ENCODE data around the gene FGR.

Gene FGR

GRCh38 chr1:27659497-27660299 is 24.7 kb upstream of the FGR start:
- peak; percentile 92 for DNase-seq (ENCODE audit: low spot score)
- no peak for TF ChIP-seq CTCF (IDR thresholded peaks at IDR 0.05; ENCODE audit: extremely low read depth, missing control alignments)

GRCh38 chr1:27658951-27659496 is 24.0 kb upstream of the FGR start:
- TF ChIP-seq CTCF (IDR thresholded peaks at IDR 0.05; ENCODE audit: extremely low read depth, missing control alignments) = no peak
- peak; percentile 66 for DNase-seq (ENCODE audit: low spot score)

GRCh38 chr1:27656157-27656893 is 21.3 kb upstream of the FGR start:
- DNase-seq (ENCODE audit: low spot score) = no peak
- peak; percentile 1 for TF ChIP-seq CTCF (IDR thresholded peaks at IDR 0.05; ENCODE audit: extremely low read depth, missing control alignments)

GRCh38 chr1:27655151-27655937 is 20.4 kb upstream of the FGR start:
- TF ChIP-seq CTCF (IDR thresholded peaks at IDR 0.05; ENCODE audit: extremely low read depth, missing control alignments) = no peak
- no peak for DNase-seq (ENCODE audit: low spot score)

GRCh38 chr1:27652111-27652864 is 17.3 kb upstream of the FGR start:
- no peak for TF ChIP-seq CTCF (IDR thresholded peaks at IDR 0.05; ENCODE audit: extremely low read depth, missing control alignments)
- DNase-seq (ENCODE audit: low spot score) = no peak

- no peak for DNase-seq (ENCODE audit: low spot score)
- no peak for TF ChIP-seq CTCF (IDR thresholded peaks at IDR 0.05; ENCODE audit: extremely low read depth, missing control alignments)
These were observed 15.7 kb upstream of the FGR start for GRCh38 chr1:27650539-27651175.

Measured in GM20000 (cell line).